NOMO-1 (cell line): ENCODE measurements around the gene ACAT2.
A peak's percentile ranks its signal among the peaks of the same experiment; 100 is the strongest.
"Not testable (repeated sequence)": the region's sequence is repeated elsewhere in the genome, so short reads cannot be mapped to it uniquely, and the experiment has no call there.

Source experiments
- DNase-seq, 2 experiments: peaks; one replicate each; lab custom pipeline; 2025; ENCODE audit not compliant: unreplicated experiment in 2 of 2; lab: John Stamatoyannopoulos, UW

ACAT2 gene

DNA sequence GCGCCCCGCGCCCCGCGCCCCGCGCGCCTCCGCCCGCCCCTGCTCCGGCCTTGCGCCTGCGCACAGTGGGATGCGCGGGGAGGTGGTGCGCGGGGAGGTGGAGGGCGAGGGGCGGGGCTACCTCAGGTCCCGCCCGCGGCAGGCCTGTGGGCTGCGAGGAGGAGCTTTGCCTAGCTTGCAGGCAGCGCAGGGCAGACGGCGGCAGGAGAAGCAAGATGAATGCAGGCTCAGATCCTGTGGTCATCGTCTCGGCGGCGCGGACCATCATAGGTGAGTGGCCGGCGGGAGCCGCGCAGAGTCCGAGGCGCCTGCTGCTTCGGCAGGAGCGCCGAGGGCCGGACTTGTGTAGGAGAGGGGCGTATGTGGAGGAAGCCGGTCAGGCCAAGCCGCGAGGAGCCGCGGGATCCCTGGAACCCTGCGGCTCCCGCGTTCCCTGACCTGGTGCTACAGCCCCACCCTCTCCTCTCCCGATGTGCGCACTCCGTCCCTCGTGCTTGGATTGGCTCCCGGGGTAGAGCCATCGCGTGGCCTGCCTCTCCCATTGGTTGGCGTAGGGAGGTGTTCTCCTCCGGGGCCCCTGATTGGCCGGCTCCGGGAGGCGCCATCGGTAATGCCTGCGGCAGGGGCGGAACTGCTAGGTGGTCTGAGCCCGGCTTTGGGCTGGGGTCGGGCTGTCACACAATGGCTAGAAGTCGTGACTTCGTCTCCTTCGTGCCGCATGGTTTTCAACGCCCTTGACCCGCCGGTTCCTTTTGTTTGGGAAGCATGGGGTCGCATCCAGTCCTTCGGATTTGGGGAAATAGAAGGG is at the start of gene ACAT2:
Gene ACAT2 (plus strand): TSS at position 173 of the 808 bp plus-strand sequence. CDS start 43 bp downstream, at position 216.
- DNase-seq, result peak; percentile 93 to 97

DNA sequence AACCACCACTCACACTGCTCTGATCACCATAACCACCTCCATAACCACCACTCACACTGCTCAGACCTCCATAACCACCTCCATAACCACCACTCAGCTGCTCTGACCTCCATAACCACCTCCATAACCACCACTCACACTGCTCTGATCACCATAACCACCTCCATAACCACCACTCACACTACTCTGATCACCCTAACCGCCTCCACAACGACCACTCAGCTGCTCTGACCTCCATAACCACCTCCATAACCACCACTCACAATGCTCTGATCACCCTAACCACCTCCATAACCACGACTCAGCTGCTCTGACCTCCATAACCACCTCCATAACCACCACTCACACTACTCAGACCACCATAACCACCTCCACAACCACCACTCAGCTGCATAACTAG is 49.5 kb upstream of the ACAT2 start:
- not testable (repeated sequence) for DNase-seq

DNA sequence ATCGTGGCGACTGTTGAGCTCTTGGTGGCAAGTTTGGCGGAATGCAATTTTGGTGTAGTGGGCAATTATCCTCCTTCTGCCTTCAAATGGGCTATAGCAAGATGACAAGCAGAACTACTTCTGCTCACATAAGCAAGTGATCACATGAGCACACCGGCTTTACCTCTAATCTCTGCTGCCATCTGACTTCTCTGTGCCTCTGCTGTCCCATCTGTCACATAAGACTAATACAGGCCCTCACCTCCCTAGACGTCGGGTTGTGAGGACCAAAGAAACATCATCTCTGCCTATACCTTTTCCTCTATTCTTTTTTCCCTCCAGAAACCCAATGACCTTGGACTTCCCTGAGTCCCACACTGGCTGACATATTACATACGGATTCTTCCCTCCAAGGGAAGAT is 47.9 kb upstream of the ACAT2 start:
- no peak for DNase-seq

DNA sequence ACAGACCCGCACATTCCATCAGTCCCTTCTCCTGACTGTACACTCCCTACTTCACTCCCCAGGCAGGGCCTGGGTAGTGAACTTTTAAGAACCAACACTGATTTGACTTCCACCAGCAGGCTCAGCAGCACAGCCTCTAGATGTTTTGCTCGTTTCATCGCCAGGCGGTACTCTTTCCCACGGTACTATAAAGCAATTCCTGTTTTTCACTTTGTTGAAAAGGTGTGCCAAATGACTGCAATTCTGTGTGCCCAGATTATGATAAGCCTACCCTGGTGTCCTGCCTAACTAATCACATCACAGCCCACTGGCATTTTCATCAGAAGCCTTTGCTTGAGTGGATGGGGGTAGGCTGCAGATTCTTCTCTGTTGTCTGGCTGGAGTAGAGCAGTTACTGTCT is 47.4 kb upstream of the ACAT2 start:
- no peak for DNase-seq

DNA sequence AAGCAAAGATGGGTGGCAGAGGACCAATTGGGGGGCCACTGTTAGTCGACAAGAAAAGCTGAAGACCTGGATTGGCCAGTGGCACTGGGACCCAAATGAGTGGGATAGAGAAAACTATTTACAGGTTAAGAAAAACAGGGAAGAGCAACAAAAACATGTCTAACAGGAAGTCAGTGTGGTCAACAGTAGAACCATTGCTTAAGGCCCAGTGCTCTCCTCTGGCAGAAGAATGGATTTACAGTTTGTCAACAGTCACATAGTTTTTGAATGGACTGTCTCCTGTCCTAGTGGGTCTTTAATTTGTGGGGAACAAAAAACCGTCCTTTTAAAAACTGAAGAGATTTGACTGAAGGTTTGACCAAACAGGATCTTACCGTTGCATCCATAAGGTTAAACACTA is 46.7 kb upstream of the ACAT2 start:
- peak; percentile 17 to 21 for DNase-seq

DNA sequence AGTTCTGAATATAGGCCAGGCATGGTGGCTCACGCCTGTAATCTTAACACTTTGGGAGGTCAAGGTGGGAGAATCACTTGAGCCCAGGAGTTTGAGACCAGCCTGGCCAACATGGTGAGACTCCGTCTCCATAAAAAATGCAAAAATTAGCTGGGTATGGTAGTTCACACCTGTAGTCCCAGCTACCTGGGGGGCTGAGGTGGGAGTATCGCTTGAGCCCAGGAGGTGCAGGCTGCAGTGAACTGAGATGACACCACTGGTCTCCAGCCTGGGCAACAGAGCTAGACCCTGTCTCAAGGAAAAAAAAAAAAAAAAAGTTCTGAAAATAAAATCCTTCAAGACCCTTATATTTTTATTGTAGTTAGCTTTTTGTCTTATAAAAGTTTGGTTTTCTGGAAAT is 46.2 kb upstream of the ACAT2 start:
- DNase-seq, result no peak

DNA sequence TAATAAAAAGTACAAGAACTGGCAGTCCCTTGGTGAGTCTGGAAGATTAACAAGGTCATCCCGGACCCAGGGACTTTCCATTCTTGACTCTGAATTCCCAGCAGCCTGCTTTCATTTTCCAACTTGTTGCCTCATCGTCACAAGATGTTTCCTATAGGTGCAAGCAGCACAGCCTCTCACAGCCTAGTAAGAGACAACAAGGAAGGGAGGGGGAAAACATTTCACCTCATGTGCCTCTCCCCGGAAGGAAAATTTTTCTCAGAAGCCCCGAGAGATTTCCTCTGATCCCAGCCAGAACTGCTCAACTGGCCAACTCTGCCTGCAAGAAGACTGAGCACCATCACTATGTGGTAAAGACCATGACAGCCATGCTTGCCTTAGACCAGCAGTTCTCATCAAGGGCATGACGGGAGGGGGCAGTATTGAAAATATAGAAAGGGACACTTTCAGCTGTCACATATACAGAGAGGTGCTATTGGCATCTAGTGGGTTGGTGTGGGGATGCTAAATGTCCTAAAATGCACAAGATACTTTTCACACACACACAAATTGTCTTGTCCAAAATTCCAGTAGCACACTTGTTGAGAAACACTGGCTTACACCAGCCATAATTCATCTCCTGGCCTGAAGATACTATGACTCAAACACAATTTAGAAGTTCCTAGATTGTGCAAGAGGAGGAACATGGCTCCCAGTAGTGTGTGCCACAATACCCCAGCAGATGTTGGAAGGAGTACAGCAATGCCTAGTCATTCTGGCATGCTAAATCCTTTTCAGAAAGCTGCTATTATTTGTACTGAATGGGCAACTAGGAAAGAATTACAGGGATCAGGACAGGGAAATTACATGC is 45.4 kb upstream of the ACAT2 start:
- DNase-seq, result peak; percentile 70 to 88

DNA sequence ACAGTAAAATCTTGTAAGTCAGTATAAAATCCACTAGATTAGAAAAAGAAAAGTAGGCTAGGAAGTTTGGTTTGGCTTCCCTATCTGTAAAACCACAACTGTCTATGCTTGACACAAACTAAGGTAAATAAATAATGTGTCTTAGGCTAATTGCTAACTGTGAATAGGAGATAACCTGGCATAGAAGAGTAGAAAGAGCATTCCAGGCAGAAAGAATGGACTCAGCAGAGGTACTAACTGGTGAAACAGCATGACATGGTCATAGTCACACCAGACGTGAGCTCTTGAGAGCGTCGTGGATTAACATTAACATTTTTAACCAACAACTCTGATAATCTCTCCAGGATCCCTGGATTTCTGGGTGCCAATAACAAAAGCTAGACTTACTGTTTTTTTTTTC is 43.2 kb upstream of the ACAT2 start:
- no peak for DNase-seq

DNA sequence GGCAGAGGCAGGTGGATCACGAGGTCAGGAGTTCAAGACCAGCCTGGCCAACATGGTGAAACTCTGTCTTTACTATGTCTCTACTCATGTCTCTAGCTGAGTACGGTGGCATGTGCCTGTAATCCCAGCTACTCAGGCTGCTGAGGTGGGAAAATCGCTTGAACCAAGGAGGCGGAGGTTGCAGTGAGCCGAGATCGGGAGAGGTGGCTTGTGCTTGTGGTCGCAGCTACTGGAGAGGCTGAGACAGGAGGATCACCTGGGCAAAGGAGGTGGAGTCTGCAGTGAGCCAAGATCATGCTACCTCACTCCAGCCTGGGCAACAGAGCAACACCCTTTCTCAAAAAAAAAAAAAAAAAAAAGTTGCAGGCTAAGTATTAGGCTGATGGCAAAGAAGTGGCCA is 42.6 kb upstream of the ACAT2 start:
- no peak for DNase-seq

DNA sequence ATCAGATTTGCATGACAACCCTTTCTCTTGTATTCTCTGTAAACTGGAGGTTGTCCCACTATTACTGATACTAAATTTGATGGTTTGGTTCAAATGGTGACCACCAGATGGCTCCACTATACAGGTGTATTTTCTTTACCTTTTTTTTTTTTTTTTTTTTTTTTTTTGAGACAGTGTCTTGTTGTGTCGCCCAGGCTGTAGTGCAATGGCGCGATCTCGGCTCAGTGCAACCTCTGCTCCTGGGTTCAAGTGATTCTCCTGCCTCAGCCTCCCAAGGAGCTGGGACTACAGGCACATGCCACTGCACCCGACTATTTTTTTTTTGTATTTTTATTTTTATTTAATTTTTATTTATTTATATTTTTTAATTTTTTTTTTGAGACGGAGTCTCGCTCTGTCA is 41.1 kb upstream of the ACAT2 start:
- DNase-seq, result peak in 1 of 2 experiments; percentile 8

DNA sequence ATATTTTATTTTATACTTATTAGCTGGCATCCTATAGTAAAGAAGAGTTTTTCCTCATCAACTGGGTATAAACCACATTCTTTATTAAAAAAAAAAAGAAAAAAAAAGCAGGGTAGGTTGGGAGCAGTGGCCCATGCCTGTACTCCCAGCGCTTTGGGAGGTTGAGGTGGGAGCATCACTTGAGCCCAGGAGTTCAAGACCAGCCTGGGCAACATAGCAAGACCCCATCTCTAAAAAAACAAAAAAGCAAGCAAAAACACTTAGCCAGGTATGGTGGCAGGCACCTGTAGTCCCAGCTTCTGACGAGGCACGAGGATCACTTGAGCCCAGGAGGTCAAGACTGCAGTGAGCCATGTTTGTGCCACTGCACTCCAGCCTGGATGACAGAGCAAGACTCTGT is 39.9 kb upstream of the ACAT2 start:
- DNase-seq, result not testable (repeated sequence)

DNA sequence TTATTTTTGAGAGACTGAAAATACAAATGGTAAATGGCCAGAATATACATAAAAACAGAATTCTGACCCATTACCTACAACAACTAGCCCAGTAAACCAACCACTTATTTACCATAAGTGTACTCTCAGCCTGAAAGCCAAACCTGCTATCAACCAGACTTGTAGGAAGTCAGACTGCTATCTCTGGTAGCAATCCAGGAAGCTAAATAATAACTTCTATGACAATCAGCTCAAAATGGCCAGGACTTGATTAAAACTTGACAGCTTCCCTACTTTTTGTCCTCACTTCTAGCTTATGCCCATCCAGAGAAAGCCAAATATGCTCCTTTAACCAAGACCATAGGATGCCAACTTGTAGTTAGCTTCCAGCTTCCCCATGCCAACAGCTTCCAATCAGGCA is 39.2 kb upstream of the ACAT2 start:
- no peak for DNase-seq

DNA sequence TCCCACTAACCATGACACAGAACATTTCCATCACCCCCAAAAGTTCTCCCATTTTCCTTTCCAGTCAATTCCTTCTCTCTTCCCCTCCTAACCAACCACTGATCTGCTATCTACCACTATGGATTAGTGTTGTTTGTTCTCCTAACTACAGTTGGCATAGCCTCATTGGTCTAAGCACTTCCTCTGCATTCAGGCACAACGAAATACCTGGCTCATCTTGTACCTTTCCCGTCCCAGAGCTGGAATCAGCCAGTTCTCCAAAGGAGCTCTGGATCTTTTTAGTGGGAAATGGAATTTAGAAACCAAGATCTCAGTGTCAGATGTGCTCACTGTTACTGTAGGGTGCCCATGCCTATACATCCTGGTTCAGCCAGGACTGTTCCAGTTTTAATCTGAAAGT is 38.6 kb upstream of the ACAT2 start:
- DNase-seq, result no peak

DNA sequence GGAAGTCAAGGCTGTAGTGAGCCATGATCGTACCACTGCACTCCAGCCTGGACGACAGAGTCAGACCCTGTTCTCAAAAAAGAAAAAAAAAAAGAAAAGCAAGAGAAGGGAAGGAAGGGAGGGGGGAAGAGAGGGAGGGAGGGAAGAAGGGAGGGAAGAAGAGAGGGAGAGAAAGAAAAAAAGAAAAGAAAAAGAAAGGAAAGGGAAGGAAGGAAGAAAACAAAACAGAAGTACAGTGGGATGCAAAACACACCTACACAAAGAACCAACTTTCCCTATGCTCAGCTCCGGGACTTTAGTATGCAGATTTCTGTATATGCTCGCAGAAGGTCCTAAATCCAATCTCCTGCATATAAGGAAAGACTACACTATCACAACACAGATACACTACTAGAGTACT is 37.1 kb upstream of the ACAT2 start:
- DNase-seq, result no peak

DNA sequence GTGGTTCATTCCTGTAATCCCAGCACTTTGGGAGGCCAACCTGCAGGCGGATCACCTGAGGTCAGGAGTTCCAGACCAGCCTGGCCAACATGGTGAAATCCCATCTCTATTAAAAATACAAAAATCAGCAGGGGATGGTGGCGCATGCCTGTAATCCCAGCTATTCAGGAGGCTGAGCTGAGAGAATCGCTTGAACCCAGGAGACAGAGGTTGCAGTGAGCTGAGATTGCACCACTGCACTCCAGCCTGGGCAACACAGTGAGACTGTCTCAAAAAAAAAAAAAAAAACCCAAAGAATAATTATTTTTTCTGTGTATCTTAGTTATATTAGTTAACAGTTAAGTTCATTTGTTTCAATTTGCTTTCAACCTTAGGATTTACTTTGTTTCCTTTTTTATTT is 36.6 kb upstream of the ACAT2 start:
- DNase-seq, result not testable (repeated sequence)

DNA sequence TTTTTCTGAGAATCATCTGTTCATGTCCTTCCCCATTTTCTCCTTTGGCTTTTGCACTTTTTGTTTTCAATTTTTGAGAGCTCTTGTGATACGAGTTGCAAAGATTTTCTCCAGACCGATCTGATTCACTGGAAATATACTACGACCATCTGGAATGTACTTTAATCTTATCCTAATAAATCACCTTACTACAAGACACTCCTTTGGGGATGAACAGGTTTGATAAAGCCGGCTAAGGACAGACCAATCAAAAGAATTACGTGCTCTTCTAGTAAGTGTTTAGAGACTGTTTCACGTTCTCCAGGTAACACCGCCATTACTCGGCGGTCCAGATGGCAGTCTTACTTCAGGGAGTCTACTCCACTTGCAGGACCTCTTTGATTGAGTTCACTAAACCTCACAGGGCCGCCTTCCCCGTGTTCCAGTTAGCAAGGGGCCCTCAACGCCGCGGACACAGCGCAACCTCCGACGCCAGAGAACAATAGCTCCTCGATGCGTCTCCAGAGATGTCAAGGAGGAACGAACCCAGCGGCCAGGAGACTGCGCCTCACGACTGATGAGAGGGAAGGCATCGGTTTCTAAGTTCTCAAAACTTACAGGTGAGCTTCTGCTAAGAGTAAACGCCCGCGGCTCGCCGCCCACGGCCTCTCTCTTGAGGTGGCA is 35.5 kb upstream of the ACAT2 start:
- DNase-seq, result peak; percentile 5 to 83

DNA sequence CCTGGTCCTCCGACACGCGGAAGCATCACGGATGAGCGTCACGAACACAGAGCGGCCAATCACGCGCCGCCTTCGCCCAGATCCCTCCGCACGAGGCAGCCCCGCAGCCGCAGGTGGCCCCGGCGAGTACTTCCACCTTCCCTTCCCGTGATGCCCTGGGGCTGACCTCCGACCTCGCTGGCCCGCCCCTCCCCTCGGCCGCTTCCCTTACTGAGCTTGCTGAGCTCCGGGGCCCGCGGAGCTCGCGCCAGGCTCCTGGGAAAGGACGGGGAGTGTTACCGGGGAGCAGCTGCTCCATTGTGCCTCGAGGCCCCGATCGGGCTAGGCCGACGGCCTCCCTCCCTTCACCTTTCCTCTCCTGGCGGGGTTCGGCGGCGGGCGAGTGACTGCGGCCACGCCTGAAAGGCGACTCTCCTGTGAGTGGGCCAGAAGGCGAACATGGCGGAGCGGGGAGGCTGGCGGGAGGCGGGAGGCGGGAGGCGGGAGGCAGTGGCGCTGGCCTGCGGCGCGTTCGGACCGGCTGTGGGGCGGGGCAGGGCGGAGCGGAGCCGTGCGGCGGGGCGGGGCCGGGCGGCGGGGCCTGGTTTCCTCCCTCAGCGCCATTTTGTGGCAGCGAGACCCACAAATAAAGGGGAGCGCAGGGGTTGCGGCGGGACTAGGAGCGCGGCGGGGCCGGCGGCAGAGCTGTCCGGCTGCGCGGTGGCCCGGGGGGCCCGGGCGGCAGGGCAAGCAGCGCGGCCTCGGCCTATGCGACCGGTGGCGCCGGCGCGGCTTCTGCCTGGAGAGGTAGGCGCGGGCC is 34.7 kb upstream of the ACAT2 start, which contains the start of gene WTAP:
Gene WTAP (plus strand): TSS at position 589 of the 799 bp plus-strand sequence. CDS start 8,760 bp downstream, outside the sequence.
- peak; percentile 95 to 97 for DNase-seq

DNA sequence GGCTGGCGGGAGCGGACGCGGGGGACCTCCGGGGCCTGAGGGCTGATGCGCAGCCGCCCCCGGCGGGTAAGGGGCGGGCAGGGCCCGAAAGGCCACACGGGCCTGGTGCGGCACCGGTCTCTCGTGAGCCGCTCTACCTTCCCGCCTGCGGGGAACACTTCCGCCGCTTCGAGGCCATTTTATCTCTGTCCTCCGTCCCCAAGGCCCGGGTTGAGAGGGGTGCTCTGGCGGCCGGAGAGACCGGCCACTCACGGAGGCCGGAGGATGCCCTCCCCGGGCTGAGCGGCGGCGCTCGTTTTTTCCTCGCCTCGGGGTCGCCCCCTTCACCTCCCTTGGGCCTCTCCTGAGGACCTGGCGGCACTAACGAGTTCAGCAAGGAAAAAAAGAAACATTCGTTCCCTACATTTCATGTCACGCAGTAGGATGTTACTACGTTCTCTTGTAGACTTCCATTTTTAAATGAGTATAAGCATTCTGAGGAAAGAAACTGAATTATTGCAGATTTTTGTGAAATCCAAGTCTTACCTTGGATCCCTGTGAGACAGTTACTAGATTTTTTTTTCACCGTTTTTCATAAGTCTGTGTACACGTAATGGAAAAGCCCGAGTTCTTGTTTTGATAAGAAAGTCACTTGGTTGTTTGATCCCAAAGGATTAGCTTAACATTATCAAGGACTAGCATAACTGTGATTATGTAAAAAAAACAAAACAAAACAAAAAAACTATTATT is 34.0 kb upstream of the ACAT2 start:
- peak; percentile 47 to 68 for DNase-seq

DNA sequence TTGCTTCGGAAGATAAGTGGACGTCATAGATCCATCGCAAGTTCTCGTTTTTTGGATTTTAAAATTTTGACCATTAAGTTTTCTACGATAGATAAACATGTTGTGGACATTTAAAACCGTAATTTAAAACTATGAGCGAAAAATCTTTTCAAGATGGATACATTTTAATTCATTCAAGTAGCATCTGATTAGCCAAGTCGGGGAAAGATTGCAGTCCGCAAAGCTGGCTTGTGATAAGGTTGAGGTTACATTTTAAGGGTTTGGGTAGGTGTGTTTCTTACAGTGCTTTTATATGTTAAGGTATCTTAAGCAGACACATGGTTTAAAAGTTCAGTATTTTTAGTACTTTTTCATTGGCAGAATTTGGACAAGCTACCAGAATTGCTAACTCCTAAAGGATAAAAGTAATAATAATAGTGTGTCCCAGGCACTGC is 33.3 kb upstream of the ACAT2 start:
- peak in 1 of 2 experiments; percentile 17 for DNase-seq
